Small intestine (tissue), 7 donors: Measurements from ENCODE around the gene ADAMTSL2. TPM values are rescaled to one million over a fixed set of nuclear protein-coding genes. Genes with fewer than 3 reads are reported as not detected.

Experiments used
- DNase-seq, 2 donors: peaks; one replicate each; pipeline versions ENCODE4 v3.0.0 to v3.0.0-alpha.2; 2013
- FAIRE-seq: peaks from 2 replicates; lab custom pipeline; 2012; peaks lifted over from hg19 to GRCh38; lab: Jason Lieb, UNC
- H3K27ac ChIP-seq, 3 donors: one replicate each; pipeline ENCODE4 v1.5.1; 2013; ENCODE audit warnings: low read length in 2 of 3, mild to moderate bottlenecking in 2 of 3, control low read depth in 1 of 3, inconsistent platforms in 1 of 3, low read depth in 1 of 3, moderate library complexity in 1 of 3
- H3K27me3 ChIP-seq, 3 donors: one replicate each; pipeline ENCODE4 v1.6.1; 2013; ENCODE audit warnings: low read length in 3 of 3, inconsistent platforms in 1 of 3; ENCODE audit not compliant: control insufficient read depth in 3 of 3, insufficient read depth in 3 of 3
- H3K36me3 ChIP-seq, 3 donors: one replicate each; pipeline ENCODE4 v1.6.1; 2013; ENCODE audit warnings: low read length in 3 of 3, inconsistent platforms in 1 of 3, low read depth in 1 of 3, mild to moderate bottlenecking in 1 of 3, moderate library complexity in 1 of 3; ENCODE audit not compliant: control insufficient read depth in 3 of 3, insufficient read depth in 2 of 3
- H3K4me1 ChIP-seq, 3 donors: one replicate each; pipeline ENCODE4 v1.6.1; 2013; ENCODE audit warnings: low read length in 2 of 3, inconsistent platforms in 1 of 3, low read depth in 1 of 3, mild to moderate bottlenecking in 1 of 3, moderate library complexity in 1 of 3; ENCODE audit not compliant: control insufficient read depth in 3 of 3, insufficient read depth in 2 of 3
- H3K4me3 ChIP-seq, 3 donors: one replicate each; pipeline ENCODE4 v1.5.1; 2013; ENCODE audit warnings: low read length in 3 of 3, control low read depth in 1 of 3, inconsistent platforms in 1 of 3, low read depth in 1 of 3, mild to moderate bottlenecking in 1 of 3, moderate library complexity in 1 of 3
- H3K9me3 ChIP-seq, 2 donors: one replicate each; pipeline ENCODE4 v1.6.1; 2013; ENCODE audit warnings: low read depth in 1 of 2, low read length in 1 of 2; ENCODE audit not compliant: control insufficient read depth in 2 of 2, insufficient read depth in 1 of 2
- WGBS, 3 donors: extraction: QIAGEN DNeasy Blood & Tissue Kit; methylation state at CpG; one replicate each; pipeline ENCODE4 v1.1.7; 2013; 5-methylcytosine and 5-hydroxymethylcytosine counted together
- polyA plus RNA-seq, 4 donors: library from polyadenylated mRNA; stranded (reverse) in 3 of 4; unstranded in 1 of 4; fragments of 200-250 nt in 3 of 4; fragments of 120-200 nt in 1 of 4; gene quantifications; one replicate each; pipeline versions ENCODE4 v1.2.1 to v1.2.3, GENCODE V29; 2013
- donor health status: healthy with polysubstance abuse.
- donor health status: control.
- donor health status: control.
- donor health status: Bipolar disorder and iron deficiency.
- donor health status: healthy.

Gene ADAMTSL2
- polyA plus RNA-seq, 4 donors, result 0.22 to 1.2 (median 0.43) TPM

DNA sequence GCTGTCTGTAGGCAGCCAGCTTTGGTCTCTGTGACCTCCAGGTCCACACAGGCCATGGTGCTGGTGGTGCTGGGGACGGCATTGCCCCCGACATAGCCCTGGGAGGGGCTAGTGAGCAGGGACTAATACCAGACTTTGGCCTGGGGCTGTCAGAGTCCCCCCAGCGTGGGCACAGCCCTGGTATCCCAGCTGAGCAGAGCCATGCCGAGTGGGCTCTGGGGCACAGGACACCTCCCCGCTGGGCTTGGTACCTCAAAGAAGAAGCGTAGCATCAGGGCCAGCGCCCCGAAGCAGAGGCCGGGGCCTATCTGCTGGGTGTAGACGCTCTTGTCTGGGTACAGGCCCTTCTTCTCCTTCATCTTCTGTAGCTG lies 19.3 kb upstream of the ADAMTSL2 start:
- H3K36me3 ChIP-seq, result no peaks in the 10 kb centered on the region
- DNase-seq, result no peak
- 67 to 84% (median 74%) methylated on average over 9 to 10 of the region's 10 CpGs for WGBS, 3 donors

DNA sequence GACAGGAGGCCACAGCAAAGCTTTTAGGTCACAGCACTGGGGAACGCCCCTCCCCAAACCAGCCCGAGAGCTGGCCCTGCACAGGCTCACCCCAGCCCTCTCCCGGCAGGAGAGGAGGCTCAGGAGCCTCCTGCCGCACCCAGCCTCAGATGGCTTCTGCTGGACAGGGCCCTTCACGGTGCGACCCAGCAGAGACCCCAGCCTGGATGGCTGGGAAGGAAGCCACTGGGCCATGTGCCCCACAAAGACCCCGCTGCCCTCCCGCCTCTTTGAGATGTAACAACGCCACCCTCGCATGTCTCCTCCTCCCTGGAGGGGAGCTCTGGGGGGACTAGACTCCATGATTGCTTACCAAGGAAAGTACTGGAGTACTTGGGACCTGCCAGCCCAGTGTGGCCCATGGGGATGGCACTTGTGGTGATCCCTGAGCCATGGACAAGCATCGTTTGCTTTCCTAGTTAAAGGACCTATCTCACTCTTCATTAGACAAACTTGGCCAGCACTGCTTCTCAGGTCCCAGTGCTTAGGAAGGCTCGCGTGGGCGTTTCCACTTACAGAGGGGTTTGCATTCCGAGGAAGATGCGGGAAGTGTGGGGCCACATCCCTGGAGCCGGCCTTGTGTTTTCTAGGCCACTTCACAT lies 18.8 kb upstream of the ADAMTSL2 start:
- Histone ChIP-seq H3K27me3 (no peaks in the 10 kb centered on the region), H3K4me3 (no peak overlapping the region), H3K4me1 (no peaks in the 10 kb centered on the region), H3K9me3 (no peaks in the 10 kb centered on the region), H3K27ac (no peak overlapping the region), H3K36me3 (no peaks in the 10 kb centered on the region)
- WGBS, 3 donors, result 85 to 91% (median 90%) methylated on average over 16 to 17 of the region's 17 CpGs
- DNase-seq, result no peak
- FAIRE-seq, result no peak

More for the DNA sequence above, 19.3 kb upstream of the ADAMTSL2 start:
- no peaks in the 10 kb centered on the region for H3K4me1 ChIP-seq
- H3K27me3 ChIP-seq, result no peaks in the 10 kb centered on the region
- no peaks in the 10 kb centered on the region for H3K9me3 ChIP-seq
- no peak for FAIRE-seq
- H3K4me3 ChIP-seq, result no peak overlapping the region
- H3K27ac ChIP-seq, result no peak overlapping the region

DNA sequence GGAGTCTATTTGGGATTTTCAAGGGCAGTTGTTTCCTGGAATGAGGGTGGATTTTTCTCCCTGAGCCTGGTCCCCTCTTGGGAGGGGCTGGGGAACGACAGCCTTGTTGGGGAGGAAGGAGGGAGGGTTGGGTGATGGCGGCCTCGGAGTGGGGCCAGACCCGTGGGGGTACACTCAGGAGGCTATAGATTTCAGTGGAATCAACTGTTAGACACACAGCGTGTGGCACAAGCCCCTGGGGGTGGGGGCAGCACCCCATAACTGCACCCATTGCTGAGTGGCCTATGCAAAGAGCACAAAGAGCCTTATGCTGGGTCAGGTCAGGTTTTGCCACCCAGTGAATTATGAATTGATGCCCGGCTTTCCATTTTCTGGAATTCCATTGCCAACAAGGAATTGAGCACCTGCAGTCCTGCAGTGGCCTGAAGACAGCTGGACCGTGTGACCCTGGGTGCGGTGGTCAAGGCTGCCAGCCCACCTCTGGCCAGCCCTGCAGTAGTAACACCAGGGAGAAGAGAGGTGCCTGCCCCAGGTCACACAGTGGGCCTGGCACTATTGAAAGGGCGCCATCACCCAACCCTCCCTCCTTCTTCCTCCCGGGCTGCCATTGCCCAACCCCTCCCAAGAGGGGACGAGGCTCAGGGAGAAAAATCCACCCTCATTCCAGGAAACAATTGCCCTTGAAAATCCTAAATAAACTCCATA lies 18.1 kb upstream of the ADAMTSL2 start:
- FAIRE-seq (no peak), DNase-seq (no peak)
- H3K27ac ChIP-seq, result no peak overlapping the region
- no peaks in the 10 kb centered on the region for H3K4me1 ChIP-seq
- no peaks in the 10 kb centered on the region for H3K9me3 ChIP-seq
- no peaks in the 10 kb centered on the region for H3K36me3 ChIP-seq
- WGBS, 3 donors, result 60 to 76% (median 64%) methylated on average over 11 of the region's 11 CpGs
- H3K27me3 ChIP-seq, result no peaks in the 10 kb centered on the region
- no peak overlapping the region for H3K4me3 ChIP-seq

DNA sequence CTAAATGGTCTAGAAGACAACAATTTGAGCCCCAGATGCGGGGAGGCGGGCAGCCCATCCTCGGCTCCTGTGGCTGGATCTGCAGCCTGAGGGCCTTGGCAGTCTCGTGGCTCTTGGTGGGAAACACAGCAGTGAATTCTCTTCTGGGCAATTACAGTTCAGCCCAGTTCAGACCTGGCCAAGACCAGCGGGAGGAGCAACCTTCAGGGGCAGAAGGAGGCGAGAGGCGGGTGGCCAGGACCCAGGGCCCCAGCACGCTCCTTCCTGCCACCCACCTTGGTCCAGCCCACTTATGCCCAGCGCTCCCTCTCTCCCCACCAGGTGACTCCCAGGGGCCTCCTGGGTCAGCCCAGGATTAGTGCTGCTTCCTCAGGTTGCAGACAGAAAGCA lies 17.5 kb upstream of the ADAMTSL2 start:
- WGBS, 3 donors, result 83 to 91% (median 86%) methylated on average over 9 of the region's 9 CpGs
- no peaks in the 10 kb centered on the region for H3K36me3 ChIP-seq
- no peak overlapping the region for H3K4me3 ChIP-seq
- H3K27me3 ChIP-seq, result no peaks in the 10 kb centered on the region
- FAIRE-seq (no peak), DNase-seq (no peak)
- H3K27ac ChIP-seq, result no peak overlapping the region
- no peaks in the 10 kb centered on the region for H3K4me1 ChIP-seq
- H3K9me3 ChIP-seq, result no peaks in the 10 kb centered on the region

DNA sequence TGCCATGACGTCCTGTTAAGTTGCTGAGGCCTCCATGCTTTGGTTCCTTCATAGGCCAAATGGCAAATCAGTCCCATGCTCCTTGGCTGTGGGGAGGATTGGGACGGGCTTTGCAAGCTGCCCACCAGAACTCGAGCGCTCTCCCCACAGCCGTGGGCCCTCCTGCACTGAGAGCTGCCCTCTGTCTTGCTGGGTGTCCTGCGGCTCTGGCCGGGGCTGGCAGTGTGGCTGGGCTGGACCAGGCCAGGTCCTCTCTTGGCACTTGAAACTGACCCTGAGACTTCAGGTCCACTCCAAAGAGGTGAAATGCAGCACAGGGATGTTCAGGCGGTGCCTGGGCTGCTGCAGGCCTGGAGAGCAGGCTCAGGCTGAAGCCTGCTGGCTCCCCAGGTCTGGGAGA lies 16.8 kb upstream of the ADAMTSL2 start:
- no peaks in the 10 kb centered on the region for H3K36me3 ChIP-seq
- no peak overlapping the region for H3K4me3 ChIP-seq
- H3K9me3 ChIP-seq, result no peaks in the 10 kb centered on the region
- FAIRE-seq (no peak), DNase-seq (no peak)
- H3K27me3 ChIP-seq, result no peaks in the 10 kb centered on the region
- H3K4me1 ChIP-seq, result no peaks in the 10 kb centered on the region
- no peak overlapping the region for H3K27ac ChIP-seq
- WGBS, 3 donors, result 72 to 81% (median 77%) methylated on average over 8 of the region's 8 CpGs

DNA sequence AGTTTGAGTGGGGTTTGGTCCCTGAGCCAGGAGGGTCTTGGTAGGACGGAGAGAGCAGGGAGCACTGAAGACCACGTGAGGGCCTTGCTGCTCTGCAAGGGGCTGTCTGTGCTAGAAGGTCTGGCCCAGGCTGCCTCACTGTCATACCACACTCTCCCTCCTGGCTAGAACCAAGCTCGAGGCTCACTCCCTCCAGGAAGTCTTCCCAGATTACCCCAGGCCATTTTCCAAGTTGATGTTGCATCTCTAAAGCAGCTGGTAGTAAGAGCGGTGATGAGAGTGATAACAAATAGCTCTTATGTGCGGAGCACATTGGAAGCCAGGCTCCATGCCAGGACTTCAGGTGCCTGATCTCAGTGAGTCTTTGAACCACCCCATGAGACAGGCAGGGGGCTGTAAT lies 16.3 kb upstream of the ADAMTSL2 start:
- no peak for DNase-seq
- no peaks in the 10 kb centered on the region for H3K36me3 ChIP-seq
- H3K27me3 ChIP-seq, result no peaks in the 10 kb centered on the region
- no peak overlapping the region for H3K27ac ChIP-seq
- WGBS, 3 donors, result 36 to 73% (median 54%) methylated on average over 5 of the region's 5 CpGs
- H3K4me1 ChIP-seq, result no peaks in the 10 kb centered on the region
- no peaks in the 10 kb centered on the region for H3K9me3 ChIP-seq
- FAIRE-seq, result no peak
- no peak overlapping the region for H3K4me3 ChIP-seq

DNA sequence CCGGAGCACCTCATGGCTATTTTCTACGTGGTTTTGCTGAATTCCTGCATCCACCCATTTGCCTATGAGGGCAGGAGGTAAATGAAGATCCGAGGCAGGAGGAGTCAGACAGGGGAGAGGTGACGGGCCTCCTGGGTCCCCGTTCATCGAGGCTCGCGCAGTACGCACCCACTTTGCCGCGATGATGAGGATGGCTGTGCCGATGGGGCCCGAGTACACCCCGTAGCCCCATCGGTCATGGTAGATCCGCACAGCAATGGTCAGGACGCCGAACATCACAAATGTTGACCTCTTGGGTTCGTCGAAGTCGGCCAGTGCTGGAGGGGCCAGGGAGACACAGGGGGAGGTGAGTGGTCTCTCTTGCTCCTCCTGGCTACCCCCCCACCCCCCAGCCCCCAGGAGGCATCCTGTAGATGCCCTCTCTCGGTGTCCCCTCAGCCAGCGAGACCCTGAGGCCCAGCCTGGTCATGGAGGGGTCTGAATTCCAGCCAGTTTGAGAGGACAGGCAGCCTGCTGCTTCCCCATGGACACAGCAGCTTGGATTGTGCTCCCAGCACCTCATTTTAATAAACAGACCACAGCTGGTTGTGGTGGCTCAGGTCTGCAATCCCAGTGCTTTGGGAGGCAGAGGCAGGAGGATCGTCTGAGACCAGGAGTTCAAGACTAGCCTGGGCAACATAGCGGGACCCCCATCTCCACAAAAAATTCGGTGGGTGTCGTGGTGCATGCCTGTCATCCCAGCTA lies 15.6 kb upstream of the ADAMTSL2 start:
- Histone ChIP-seq H3K27me3 (no peaks in the 10 kb centered on the region), H3K36me3 (no peaks in the 10 kb centered on the region), H3K9me3 (no peaks in the 10 kb centered on the region), H3K4me1 (no peaks in the 10 kb centered on the region), H3K27ac (no peak overlapping the region), H3K4me3 (no peak overlapping the region)
- FAIRE-seq (no peak), DNase-seq (no peak)
- 83 to 89% (median 86%) methylated on average over 27 of the region's 27 CpGs for WGBS, 3 donors

DNA sequence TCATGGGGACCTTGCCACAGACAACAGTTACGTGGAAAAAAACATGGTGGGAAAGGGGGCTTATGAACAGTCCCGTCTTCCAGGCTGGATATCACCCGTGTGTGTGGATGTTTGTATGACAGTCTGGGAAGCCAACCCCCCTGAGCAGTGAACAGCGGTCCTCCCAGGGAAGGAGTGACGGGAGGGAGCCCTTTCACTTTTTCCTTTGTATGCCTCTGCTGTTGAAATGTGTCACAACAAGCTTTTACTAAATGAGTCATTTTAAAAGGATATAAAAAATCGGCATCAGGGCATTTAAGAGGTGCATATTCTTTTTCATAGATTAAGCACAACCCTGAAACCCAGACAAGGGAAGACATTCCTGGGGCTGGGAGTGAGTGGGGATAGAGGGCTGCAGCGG lies 14.8 kb upstream of the ADAMTSL2 start:
- DNase-seq (no peak), FAIRE-seq (no peak)
- Histone ChIP-seq H3K9me3 (no peaks in the 10 kb centered on the region), H3K4me1 (no peaks in the 10 kb centered on the region), H3K36me3 (no peaks in the 10 kb centered on the region), H3K27me3 (no peaks in the 10 kb centered on the region), H3K27ac (no peak overlapping the region), H3K4me3 (no peak overlapping the region)
- WGBS, 3 donors, result 65 to 69% (median 67%) methylated on average over 7 of the region's 7 CpGs
